NT2/D1 (cell line): ENCODE data around the gene RAB1A.

Experiments
- SUZ12 ChIP-seq: IDR thresholded peaks from 2 replicates; pipeline ENCODE4 v1.6.1; 2011; ENCODE audit not compliant: insufficient read length, insufficient read depth; ENCODE audit errors: extremely low read depth
- YY1 ChIP-seq: IDR thresholded peaks from 2 replicates; pipeline ENCODE4 v1.6.1; 2011; ENCODE audit not compliant: insufficient read length, insufficient read depth
- ZNF274 ChIP-seq: IDR thresholded peaks from 2 replicates; pipeline ENCODE4 v1.6.1; 2011; ENCODE audit warnings: mild to moderate bottlenecking, low read depth, low read length

DNA sequence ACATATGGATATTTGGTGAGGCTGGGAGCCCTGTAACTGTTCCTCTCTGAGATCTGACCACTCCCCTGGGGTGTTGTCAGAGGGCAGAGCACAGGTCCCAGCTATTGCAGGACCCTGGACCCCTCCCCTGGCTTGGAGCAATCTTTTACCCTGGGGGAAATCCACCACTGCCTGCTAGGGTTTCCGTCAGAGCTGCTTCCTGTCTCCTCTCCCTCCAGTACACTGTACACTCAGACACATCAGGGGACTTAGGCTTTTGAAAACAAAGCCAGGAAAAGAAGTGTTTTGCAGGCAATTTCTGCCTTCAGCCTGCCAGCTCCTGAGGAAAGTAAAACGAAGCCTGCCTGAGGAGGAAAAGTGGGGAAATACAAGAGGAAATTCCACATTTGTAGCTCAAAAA lies 86.9 kb downstream of the RAB1A start:
- TF ChIP-seq YY1 (no peak), SUZ12 (no peak), ZNF274 (no peak)
